Mesenchymal stem cell (in vitro differentiated cells and primary cell): ENCODE results near the gene GRM7.

Experiments used
- DNase-seq: peaks from one replicate; pipeline ENCODE4 v3.0.0-alpha.2; 2013
- H2AFZ ChIP-seq: one replicate; pipeline ENCODE4 v1.6.1; 2013; ENCODE audit warnings: low read depth, mild to moderate bottlenecking, control low read depth, inconsistent platforms, low read length, moderate library complexity
- H2AK5ac ChIP-seq: 2 replicates; pipeline ENCODE4 v1.6.1; 2013; ENCODE audit warnings: low read length, moderate library complexity, mild to moderate bottlenecking, inconsistent platforms; ENCODE audit not compliant: severe bottlenecking
- H2BK120ac ChIP-seq: one replicate; pipeline ENCODE4 v1.6.1; 2013; ENCODE audit warnings: low read depth, mild to moderate bottlenecking, inconsistent platforms, low read length, moderate library complexity
- H2BK12ac ChIP-seq, 2 experiments: one replicate each; pipeline ENCODE4 v1.6.1; 2013; ENCODE audit warnings: inconsistent platforms in 2 of 2, low read length in 2 of 2, mild to moderate bottlenecking in 2 of 2, moderate library complexity in 2 of 2, control low read depth in 1 of 2
- H2BK15ac ChIP-seq: one replicate; pipeline ENCODE4 v1.6.1; 2013; ENCODE audit warnings: mild to moderate bottlenecking, low read depth, inconsistent platforms; ENCODE audit not compliant: poor library complexity, severe bottlenecking
- H2BK5ac ChIP-seq: 2 replicates; pipeline ENCODE4 v1.6.1; 2013; ENCODE audit warnings: low read depth, mild to moderate bottlenecking, low read length, control low read depth, inconsistent platforms; ENCODE audit not compliant: poor library complexity, severe bottlenecking
- H3K14ac ChIP-seq, 2 experiments: one replicate each; pipeline ENCODE4 v1.6.1; 2013; ENCODE audit warnings: inconsistent platforms in 2 of 2, low read length in 2 of 2, control low read depth in 1 of 2, mild to moderate bottlenecking in 1 of 2, moderate library complexity in 1 of 2
- H3K18ac ChIP-seq, 2 experiments: one replicate each; pipeline ENCODE4 v1.6.1; 2013; ENCODE audit warnings: inconsistent platforms in 2 of 2, low read length in 2 of 2, control low read depth in 1 of 2, low read depth in 1 of 2, mild to moderate bottlenecking in 1 of 2
- H3K23ac ChIP-seq, 2 experiments: one replicate each; pipeline ENCODE4 v1.6.1; 2013; ENCODE audit warnings: inconsistent platforms in 2 of 2, low read length in 2 of 2, mild to moderate bottlenecking in 2 of 2, moderate library complexity in 2 of 2, control low read depth in 1 of 2
- H3K27ac ChIP-seq: 2 replicates; pipeline ENCODE4 v1.5.1; 2013; ENCODE audit warnings: mild to moderate bottlenecking, moderate library complexity, low read length, control low read depth, inconsistent platforms; ENCODE audit not compliant: poor library complexity, severe bottlenecking
- H3K27me3 ChIP-seq, 2 experiments: 2 replicates each; pipeline versions ENCODE4 v1.6.1 to v1.7.0; 2013; ENCODE audit warnings: low read length in 2 of 2, mild to moderate bottlenecking in 2 of 2, moderate library complexity in 2 of 2, control low read depth in 1 of 2, inconsistent platforms in 1 of 2; ENCODE audit not compliant: control insufficient read depth in 1 of 2, insufficient read depth in 1 of 2
- H3K36me3 ChIP-seq, 2 experiments: 2 replicates each; pipeline versions ENCODE4 v1.6.1 to v1.7.0; 2013; ENCODE audit warnings: low read length in 2 of 2, control low read depth in 1 of 2, inconsistent platforms in 1 of 2, low read depth in 1 of 2, mild to moderate bottlenecking in 1 of 2; ENCODE audit not compliant: insufficient read depth in 2 of 2, control insufficient read depth in 1 of 2
- H3K4ac ChIP-seq, 2 experiments: one replicate each; pipeline ENCODE4 v1.6.1; 2013; ENCODE audit warnings: inconsistent platforms in 2 of 2, low read length in 2 of 2, mild to moderate bottlenecking in 2 of 2, moderate library complexity in 2 of 2, control low read depth in 1 of 2, low read depth in 1 of 2
- H3K4me1 ChIP-seq: 2 replicates; pipeline ENCODE4 v1.6.1; 2013; ENCODE audit warnings: low read depth, low read length, control low read depth; ENCODE audit not compliant: control insufficient read depth, insufficient read depth
- H3K4me2 ChIP-seq: 2 replicates; pipeline ENCODE4 v1.6.1; 2013; ENCODE audit warnings: low read length, mild to moderate bottlenecking, inconsistent platforms; ENCODE audit not compliant: poor library complexity, severe bottlenecking
- H3K4me3 ChIP-seq, 2 experiments: 2 replicates each; pipeline versions ENCODE4 v1.5.1 to v1.7.0; 2013; ENCODE audit warnings: low read length in 2 of 2, mild to moderate bottlenecking in 2 of 2, control low read depth in 1 of 2, low read depth in 1 of 2; ENCODE audit not compliant: insufficient read depth in 1 of 2
- H3K79me1 ChIP-seq: replicated peaks from 2 replicates; pipeline ENCODE4 v1.6.1; 2013; ENCODE audit warnings: mild to moderate bottlenecking, control low read depth, low read length, inconsistent platforms; ENCODE audit not compliant: poor library complexity, severe bottlenecking
- H3K9ac ChIP-seq: 2 replicates; pipeline ENCODE4 v1.7.0; 2013; ENCODE audit warnings: mild to moderate bottlenecking, low read length, moderate library complexity
- H3K9me3 ChIP-seq: 2 replicates; pipeline ENCODE4 v1.7.0; 2013; ENCODE audit warnings: mild to moderate bottlenecking, low read length; ENCODE audit not compliant: control insufficient read depth
- H4K8ac ChIP-seq: one replicate; pipeline ENCODE4 v1.6.1; 2013; ENCODE audit warnings: inconsistent platforms, mild to moderate bottlenecking, low read length, moderate library complexity
- H4K91ac ChIP-seq: one replicate; pipeline ENCODE4 v1.6.1; 2013; ENCODE audit warnings: mild to moderate bottlenecking, low read length, inconsistent platforms
- WGBS: methylation state at CpG from one replicate; pipeline ENCODE4 v1.1.7; 2013; ENCODE audit warnings: mixed read lengths; 5-methylcytosine and 5-hydroxymethylcytosine counted together

Gene GRM7

DNA sequence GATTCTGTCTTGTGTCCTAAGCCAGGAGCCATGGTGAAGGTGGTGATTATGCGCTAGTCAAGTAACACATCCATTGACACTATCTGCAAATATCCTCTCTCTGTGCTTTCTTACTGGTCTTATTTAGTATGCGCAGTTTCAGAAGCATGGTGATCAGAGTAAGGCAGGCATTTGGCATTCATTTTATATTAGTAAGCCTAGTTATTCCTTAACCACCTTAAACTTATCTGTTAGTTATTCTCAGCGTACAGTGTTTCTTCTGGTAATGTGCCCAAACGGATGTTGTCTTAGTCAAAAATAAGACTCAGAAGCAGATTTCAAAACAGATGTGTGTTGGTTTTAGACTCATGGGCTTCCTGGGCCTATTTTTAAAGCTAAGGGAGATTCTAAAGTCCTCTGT is 329.2 kb downstream of the GRM7 start:
- Histone ChIP-seq H4K8ac (no peak overlapping the region), H3K27ac (peak overlapping the region; percentile 91), H2BK5ac (no peak overlapping the region), H3K79me1 (no peaks in the 10 kb centered on the region), H3K4me2 (no peak overlapping the region), H3K23ac (no peak overlapping the region), H3K9ac (no peak overlapping the region), H3K9me3 (peaks cover 2% of the 10 kb centered on the region), H2BK12ac (no peak overlapping the region), H2AK5ac (no peak overlapping the region), H3K4ac (no peak overlapping the region), H3K18ac (no peak overlapping the region), H3K4me3 (no peak overlapping the region), H3K4me1 (peaks cover 4% of the 10 kb centered on the region), H3K27me3 (no peaks in the 10 kb centered on the region), H2AFZ (no peak overlapping the region), H2BK120ac (no peak overlapping the region), H2BK15ac (no peak overlapping the region), H3K14ac (no peak overlapping the region), H4K91ac (no peak overlapping the region), H3K36me3 (no peaks in the 10 kb centered on the region)
- no peak for DNase-seq
- WGBS, result 97% methylated on average over 4 of the region's 4 CpGs

DNA sequence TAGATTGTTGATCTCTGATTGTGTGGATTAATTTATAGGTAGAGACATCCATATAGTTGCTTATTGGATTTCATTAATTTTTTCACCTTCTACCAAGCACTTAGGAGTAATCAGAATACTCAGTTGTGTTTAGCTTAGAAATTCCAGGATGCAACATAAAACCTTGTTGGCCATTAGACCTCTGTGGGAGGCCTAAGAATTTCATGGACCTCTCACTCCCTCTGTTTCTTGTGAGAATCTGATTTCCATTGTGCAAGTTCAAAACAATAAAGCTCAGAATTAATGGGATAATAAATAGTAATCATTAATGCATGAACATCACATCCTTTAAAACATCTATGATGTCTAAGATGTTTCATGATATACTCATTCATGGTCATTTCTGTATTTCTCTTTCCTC is 332.4 kb downstream of the GRM7 start:
- Histone ChIP-seq H3K9me3 (peaks cover 2% of the 10 kb centered on the region), H2BK120ac (no peak overlapping the region), H4K8ac (no peak overlapping the region), H2BK5ac (no peak overlapping the region), H2AK5ac (no peak overlapping the region), H3K18ac (no peak overlapping the region), H3K23ac (no peak overlapping the region), H3K14ac (no peak overlapping the region), H3K4ac (no peak overlapping the region), H3K4me2 (no peak overlapping the region), H3K9ac (no peak overlapping the region), H3K27ac (no peak overlapping the region), H3K79me1 (no peaks in the 10 kb centered on the region), H3K36me3 (no peaks in the 10 kb centered on the region), H4K91ac (no peak overlapping the region), H2AFZ (no peak overlapping the region), H3K4me3 (no peak overlapping the region), H3K27me3 (no peaks in the 10 kb centered on the region), H2BK12ac (no peak overlapping the region), H2BK15ac (no peak overlapping the region), H3K4me1 (peaks cover 4% of the 10 kb centered on the region)
- DNase-seq, result no peak

DNA sequence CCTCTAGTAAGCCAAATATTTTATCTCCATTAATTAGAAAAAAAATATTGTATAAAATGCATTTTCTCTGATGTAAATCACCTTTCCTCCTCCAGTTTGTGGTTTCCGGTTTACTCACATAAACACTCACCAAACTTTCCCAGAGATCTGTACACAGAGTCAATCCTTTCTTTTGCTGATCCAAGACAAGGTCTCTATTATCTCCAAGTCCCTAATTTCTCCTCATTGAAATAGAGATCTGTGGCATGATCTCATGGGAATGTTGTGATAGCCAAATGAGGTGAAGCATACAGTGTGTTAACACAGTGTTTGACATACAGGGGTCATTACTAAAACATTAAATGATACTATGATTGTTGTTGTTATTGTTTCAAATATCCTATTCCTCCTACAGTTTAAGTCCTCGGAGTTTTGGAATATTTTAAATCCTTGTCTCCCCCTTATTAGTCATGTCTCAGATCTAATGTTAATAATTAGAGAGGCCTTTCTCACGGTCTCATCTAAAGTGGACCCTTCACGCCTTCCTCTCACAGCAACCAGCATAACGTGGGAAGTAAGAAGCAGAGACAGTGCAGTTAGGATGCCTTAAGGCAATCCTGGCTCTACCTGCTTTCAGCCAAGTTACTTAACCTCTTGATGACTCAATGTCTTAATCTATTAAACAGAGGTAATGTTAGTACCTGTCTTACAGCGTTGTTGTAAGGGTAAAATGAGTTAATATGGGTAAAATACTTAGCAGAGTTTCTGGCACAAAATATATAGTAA is 333.3 kb downstream of the GRM7 start:
- Histone ChIP-seq H3K18ac (no peak overlapping the region), H3K79me1 (no peaks in the 10 kb centered on the region), H3K23ac (no peak overlapping the region), H3K4me2 (peak overlapping the region; percentile 19), H2BK12ac (no peak overlapping the region), H3K4ac (no peak overlapping the region), H2BK120ac (no peak overlapping the region), H4K8ac (no peak overlapping the region), H3K4me3 (no peak overlapping the region), H3K27me3 (no peaks in the 10 kb centered on the region), H3K27ac (peak overlapping the region; percentile 54), H3K36me3 (no peaks in the 10 kb centered on the region), H2BK5ac (no peak overlapping the region), H4K91ac (no peak overlapping the region), H3K4me1 (peaks cover 2% of the 10 kb centered on the region), H3K14ac (no peak overlapping the region), H3K9ac (no peak overlapping the region), H3K9me3 (peaks cover 2% of the 10 kb centered on the region), H2AFZ (no peak overlapping the region), H2AK5ac (no peak overlapping the region), H2BK15ac (no peak overlapping the region)
- no peak for DNase-seq
- 82% methylated on average over 5 of the region's 6 CpGs for WGBS

DNA sequence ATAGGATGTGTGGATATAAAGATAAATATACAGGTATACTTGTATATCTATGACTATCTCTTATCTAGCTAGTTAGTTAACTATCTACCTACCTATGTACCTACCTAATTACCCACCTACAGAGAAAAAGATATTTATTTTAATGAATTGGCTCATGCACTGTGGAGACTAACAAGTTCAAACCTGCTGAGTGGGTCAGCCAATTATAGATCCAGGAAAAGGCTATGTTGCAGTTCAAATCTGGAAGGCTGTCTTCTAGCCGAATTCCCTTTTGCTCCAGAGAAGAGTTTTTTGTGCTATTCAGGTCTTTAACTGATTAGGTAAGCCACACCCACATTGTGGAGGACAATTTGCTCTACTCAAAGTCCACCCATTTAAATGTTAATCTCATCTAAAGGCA is 335.0 kb downstream of the GRM7 start:
- no peak overlapping the region for H3K9ac ChIP-seq
- no peak overlapping the region for H2BK120ac ChIP-seq
- H3K4ac ChIP-seq, result no peak overlapping the region
- no peak overlapping the region for H2AK5ac ChIP-seq
- DNase-seq, result no peak
- no peak overlapping the region for H2BK5ac ChIP-seq
- no peak overlapping the region for H3K27ac ChIP-seq
- no peak overlapping the region for H3K23ac ChIP-seq
- H3K36me3 ChIP-seq, result no peaks in the 10 kb centered on the region
- H3K27me3 ChIP-seq, result no peaks in the 10 kb centered on the region
- no peak overlapping the region for H2BK15ac ChIP-seq
- no peak overlapping the region for H3K4me3 ChIP-seq
- H3K14ac ChIP-seq, result no peak overlapping the region
- no peak overlapping the region for H2BK12ac ChIP-seq
- no peak overlapping the region for H3K4me2 ChIP-seq
- no peak overlapping the region for H4K8ac ChIP-seq
- no peaks in the 10 kb centered on the region for H3K79me1 ChIP-seq
- 71% methylated on average over 1 of the region's 1 CpG for whole genome bisulfite sequencing
- no peak overlapping the region for H4K91ac ChIP-seq
- no peak overlapping the region for H3K18ac ChIP-seq
- no peaks in the 10 kb centered on the region for H3K4me1 ChIP-seq
- H3K9me3 ChIP-seq, result no peaks in the 10 kb centered on the region
- no peak overlapping the region for H2AFZ ChIP-seq
